Measurements from ENCODE around the gene STIM1.

DNA sequence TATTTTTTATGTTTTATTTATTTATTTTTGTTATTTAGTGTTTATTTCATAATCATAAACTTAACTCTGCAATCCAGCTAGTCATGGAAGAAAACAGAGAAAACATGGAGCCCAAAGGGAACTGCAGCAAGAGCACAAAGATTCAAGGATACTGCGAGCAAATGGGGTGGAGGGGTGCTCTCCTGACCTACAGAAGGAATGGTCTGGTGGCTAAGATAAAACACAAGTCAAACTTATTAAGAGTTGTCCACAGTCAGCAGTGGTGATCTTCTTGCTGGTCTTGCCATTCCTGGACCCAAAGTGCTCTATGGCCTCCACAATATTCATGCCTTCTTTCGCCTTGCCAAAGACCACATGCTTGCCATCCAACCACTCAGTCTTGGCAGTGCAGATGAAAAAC is 36.7 kb downstream of the STIM1 start:
- TF ChIP-seq, protein P1, sequence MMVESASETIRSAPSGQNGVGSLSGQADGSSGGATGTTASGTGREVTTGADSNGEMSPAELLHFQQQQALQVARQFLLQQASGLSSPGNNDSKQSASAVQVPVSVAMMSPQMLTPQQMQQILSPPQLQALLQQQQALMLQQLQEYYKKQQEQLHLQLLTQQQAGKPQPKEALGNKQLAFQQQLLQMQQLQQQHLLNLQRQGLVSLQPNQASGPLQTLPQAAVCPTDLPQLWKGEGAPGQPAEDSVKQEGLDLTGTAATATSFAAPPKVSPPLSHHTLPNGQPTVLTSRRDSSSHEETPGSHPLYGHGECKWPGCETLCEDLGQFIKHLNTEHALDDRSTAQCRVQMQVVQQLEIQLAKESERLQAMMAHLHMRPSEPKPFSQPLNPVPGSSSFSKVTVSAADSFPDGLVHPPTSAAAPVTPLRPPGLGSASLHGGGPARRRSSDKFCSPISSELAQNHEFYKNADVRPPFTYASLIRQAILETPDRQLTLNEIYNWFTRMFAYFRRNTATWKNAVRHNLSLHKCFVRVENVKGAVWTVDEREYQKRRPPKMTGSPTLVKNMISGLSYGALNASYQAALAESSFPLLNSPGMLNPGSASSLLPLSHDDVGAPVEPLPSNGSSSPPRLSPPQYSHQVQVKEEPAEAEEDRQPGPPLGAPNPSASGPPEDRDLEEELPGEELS (CRISPR knock-in tag; IDR thresholded peaks at IDR 0.05) = no peak
- TF ChIP-seq ZNF671 (CRISPR knock-in tag; IDR thresholded peaks at IDR 0.05) (no peak), NR3C1 (CRISPR knock-in tag; conservative IDR thresholded peaks at IDR 0.05; ENCODE audit: low read depth) (no peak), CREB1 (CRISPR knock-in tag; IDR thresholded peaks at IDR 0.05) (no peak), NFE2L1 (CRISPR knock-in tag; IDR thresholded peaks at IDR 0.05) (no peak), CREM (CRISPR knock-in tag; IDR thresholded peaks at IDR 0.05) (no peak), NFYB (CRISPR knock-in tag; conservative IDR thresholded peaks at IDR 0.05; ENCODE audit: low read depth) (no peak)
- TF ChIP-seq, protein P2, sequence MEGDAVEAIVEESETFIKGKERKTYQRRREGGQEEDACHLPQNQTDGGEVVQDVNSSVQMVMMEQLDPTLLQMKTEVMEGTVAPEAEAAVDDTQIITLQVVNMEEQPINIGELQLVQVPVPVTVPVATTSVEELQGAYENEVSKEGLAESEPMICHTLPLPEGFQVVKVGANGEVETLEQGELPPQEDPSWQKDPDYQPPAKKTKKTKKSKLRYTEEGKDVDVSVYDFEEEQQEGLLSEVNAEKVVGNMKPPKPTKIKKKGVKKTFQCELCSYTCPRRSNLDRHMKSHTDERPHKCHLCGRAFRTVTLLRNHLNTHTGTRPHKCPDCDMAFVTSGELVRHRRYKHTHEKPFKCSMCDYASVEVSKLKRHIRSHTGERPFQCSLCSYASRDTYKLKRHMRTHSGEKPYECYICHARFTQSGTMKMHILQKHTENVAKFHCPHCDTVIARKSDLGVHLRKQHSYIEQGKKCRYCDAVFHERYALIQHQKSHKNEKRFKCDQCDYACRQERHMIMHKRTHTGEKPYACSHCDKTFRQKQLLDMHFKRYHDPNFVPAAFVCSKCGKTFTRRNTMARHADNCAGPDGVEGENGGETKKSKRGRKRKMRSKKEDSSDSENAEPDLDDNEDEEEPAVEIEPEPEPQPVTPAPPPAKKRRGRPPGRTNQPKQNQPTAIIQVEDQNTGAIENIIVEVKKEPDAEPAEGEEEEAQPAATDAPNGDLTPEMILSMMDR (IDR thresholded peaks at IDR 0.05) = no peak
- TF ChIP-seq, protein P3, sequence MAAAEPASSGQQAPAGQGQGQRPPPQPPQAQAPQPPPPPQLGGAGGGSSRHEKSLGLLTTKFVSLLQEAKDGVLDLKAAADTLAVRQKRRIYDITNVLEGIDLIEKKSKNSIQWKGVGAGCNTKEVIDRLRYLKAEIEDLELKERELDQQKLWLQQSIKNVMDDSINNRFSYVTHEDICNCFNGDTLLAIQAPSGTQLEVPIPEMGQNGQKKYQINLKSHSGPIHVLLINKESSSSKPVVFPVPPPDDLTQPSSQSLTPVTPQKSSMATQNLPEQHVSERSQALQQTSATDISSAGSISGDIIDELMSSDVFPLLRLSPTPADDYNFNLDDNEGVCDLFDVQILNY (CRISPR knock-in tag; IDR thresholded peaks at IDR 0.05) = no peak
- TF ChIP-seq, protein P4, sequence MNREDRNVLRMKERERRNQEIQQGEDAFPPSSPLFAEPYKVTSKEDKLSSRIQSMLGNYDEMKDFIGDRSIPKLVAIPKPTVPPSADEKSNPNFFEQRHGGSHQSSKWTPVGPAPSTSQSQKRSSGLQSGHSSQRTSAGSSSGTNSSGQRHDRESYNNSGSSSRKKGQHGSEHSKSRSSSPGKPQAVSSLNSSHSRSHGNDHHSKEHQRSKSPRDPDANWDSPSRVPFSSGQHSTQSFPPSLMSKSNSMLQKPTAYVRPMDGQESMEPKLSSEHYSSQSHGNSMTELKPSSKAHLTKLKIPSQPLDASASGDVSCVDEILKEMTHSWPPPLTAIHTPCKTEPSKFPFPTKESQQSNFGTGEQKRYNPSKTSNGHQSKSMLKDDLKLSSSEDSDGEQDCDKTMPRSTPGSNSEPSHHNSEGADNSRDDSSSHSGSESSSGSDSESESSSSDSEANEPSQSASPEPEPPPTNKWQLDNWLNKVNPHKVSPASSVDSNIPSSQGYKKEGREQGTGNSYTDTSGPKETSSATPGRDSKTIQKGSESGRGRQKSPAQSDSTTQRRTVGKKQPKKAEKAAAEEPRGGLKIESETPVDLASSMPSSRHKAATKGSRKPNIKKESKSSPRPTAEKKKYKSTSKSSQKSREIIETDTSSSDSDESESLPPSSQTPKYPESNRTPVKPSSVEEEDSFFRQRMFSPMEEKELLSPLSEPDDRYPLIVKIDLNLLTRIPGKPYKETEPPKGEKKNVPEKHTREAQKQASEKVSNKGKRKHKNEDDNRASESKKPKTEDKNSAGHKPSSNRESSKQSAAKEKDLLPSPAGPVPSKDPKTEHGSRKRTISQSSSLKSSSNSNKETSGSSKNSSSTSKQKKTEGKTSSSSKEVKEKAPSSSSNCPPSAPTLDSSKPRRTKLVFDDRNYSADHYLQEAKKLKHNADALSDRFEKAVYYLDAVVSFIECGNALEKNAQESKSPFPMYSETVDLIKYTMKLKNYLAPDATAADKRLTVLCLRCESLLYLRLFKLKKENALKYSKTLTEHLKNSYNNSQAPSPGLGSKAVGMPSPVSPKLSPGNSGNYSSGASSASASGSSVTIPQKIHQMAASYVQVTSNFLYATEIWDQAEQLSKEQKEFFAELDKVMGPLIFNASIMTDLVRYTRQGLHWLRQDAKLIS (CRISPR knock-in tag; IDR thresholded peaks at IDR 0.05; ENCODE audit: borderline replicate concordance) = no peak
- TF ChIP-seq, protein P5, sequence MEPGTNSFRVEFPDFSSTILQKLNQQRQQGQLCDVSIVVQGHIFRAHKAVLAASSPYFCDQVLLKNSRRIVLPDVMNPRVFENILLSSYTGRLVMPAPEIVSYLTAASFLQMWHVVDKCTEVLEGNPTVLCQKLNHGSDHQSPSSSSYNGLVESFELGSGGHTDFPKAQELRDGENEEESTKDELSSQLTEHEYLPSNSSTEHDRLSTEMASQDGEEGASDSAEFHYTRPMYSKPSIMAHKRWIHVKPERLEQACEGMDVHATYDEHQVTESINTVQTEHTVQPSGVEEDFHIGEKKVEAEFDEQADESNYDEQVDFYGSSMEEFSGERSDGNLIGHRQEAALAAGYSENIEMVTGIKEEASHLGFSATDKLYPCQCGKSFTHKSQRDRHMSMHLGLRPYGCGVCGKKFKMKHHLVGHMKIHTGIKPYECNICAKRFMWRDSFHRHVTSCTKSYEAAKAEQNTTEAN (CRISPR knock-in tag; IDR thresholded peaks at IDR 0.05) = no peak
- TF ChIP-seq, protein P6, sequence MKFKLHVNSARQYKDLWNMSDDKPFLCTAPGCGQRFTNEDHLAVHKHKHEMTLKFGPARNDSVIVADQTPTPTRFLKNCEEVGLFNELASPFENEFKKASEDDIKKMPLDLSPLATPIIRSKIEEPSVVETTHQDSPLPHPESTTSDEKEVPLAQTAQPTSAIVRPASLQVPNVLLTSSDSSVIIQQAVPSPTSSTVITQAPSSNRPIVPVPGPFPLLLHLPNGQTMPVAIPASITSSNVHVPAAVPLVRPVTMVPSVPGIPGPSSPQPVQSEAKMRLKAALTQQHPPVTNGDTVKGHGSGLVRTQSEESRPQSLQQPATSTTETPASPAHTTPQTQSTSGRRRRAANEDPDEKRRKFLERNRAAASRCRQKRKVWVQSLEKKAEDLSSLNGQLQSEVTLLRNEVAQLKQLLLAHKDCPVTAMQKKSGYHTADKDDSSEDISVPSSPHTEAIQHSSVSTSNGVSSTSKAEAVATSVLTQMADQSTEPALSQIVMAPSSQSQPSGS (CRISPR knock-in tag; IDR thresholded peaks at IDR 0.05; ENCODE audit: borderline replicate concordance, low read depth) = no peak

Data from WTC11 (cell line).